SK-N-SH (cell line): Measurements from ENCODE around the gene DRG1. TPM values are rescaled to one million over a fixed set of nuclear protein-coding genes. Genes with fewer than 3 reads are reported as not detected.

Experiments
- CTCF ChIA-PET: fragments of 300-600, 350-600 bp; formaldehyde crosslinking; extraction: SDS; loops from one replicate; lab custom pipeline; 2021; lab: Yijun Ruan, JAX
- POLR2A ChIA-PET: fragments of 350-600 bp; sonication (Branson Sonifier 250); formaldehyde crosslinking; extraction: SDS; loops from one replicate; lab custom pipeline; 2020; ENCODE audit warnings: antibody characterized with exemption, inconsistent platforms; lab: Yijun Ruan, JAX
- DNase-seq: peaks from one replicate; pipeline ENCODE4 v3.0.0; 2012
- H2AFZ ChIP-seq: fragments of 200-600 bp; sonication (generic); 2 replicates; pipeline ENCODE4 v1.8.1; 2016; ENCODE audit warnings: antibody characterized with exemption, mild to moderate bottlenecking, low read depth
- H3F3A ChIP-seq: fragments of 200-600 bp; sonication (generic); replicated peaks from 2 replicates; pipeline ENCODE3; 2016; ENCODE audit warnings: antibody characterized with exemption, mild to moderate bottlenecking; ENCODE audit not compliant: insufficient read depth
- H3K27ac ChIP-seq, 2 experiments: fragments of 200-500 bp in 1 of 2; fragments of 200-600 bp in 1 of 2; sonication (Bioruptor generic) in 1 of 2; sonication (generic), shearing (Covaris generic) in 1 of 2; 2 replicates each; pipeline versions ENCODE4 v1.5.1 to v1.6.1; 2014 to 2016; ENCODE audit warnings: low read depth in 2 of 2, inconsistent platforms in 1 of 2, low read length in 1 of 2, mild to moderate bottlenecking in 1 of 2, mixed read lengths in 1 of 2
- H3K27me3 ChIP-seq: fragments of 200-600 bp; sonication (generic), shearing (Covaris generic); 2 replicates; pipeline ENCODE4 v1.6.1; 2016; ENCODE audit warnings: mixed run types; ENCODE audit not compliant: insufficient read depth
- H3K36me3 ChIP-seq, 2 experiments: fragments of 200-500 bp in 1 of 2; fragments of 200-600 bp in 1 of 2; sonication (Bioruptor generic) in 1 of 2; sonication (generic) in 1 of 2; replicated peaks in 1 of 2; 2 replicates each; pipeline versions ENCODE3 to v1.5.1; 2014 to 2016; ENCODE audit warnings: low read length in 1 of 2, mild to moderate bottlenecking in 1 of 2; ENCODE audit not compliant: insufficient read depth in 2 of 2, control insufficient read depth in 1 of 2
- H3K4me1 ChIP-seq, 2 experiments: fragments of 200-500 bp in 1 of 2; fragments of 200-600 bp in 1 of 2; sonication (Bioruptor generic) in 1 of 2; sonication (generic), shearing (Covaris generic) in 1 of 2; 2 replicates each; pipeline versions ENCODE4 v1.5.1 to v1.6.1; 2014 to 2016; ENCODE audit warnings: low read depth in 1 of 2, low read length in 1 of 2, mixed run types in 1 of 2; ENCODE audit not compliant: insufficient read depth in 2 of 2, control insufficient read depth in 1 of 2
- H3K4me2 ChIP-seq: fragments of 200-600 bp; sonication (generic), shearing (Covaris generic); 2 replicates; pipeline ENCODE4 v1.6.1; 2017; ENCODE audit warnings: mixed run types
- H3K4me3 ChIP-seq, 2 experiments: fragments of 200-500 bp in 1 of 2; fragments of 200-600 bp in 1 of 2; sonication (Bioruptor generic) in 1 of 2; sonication (generic), shearing (Covaris generic) in 1 of 2; 2 replicates each; pipeline versions ENCODE4 v1.5.1 to v1.8.1; 2014 to 2016; ENCODE audit warnings: low read depth in 2 of 2, inconsistent platforms in 1 of 2, low read length in 1 of 2, mild to moderate bottlenecking in 1 of 2, mixed read lengths in 1 of 2, moderate library complexity in 1 of 2
- H3K79me2 ChIP-seq: fragments of 200-600 bp; sonication (generic); 2 replicates; pipeline ENCODE4 v1.8.1; 2017; ENCODE audit warnings: mild to moderate bottlenecking; ENCODE audit not compliant: insufficient read depth
- H3K9ac ChIP-seq: fragments of 200-600 bp; sonication (generic); 2 replicates; pipeline ENCODE4 v1.6.1; 2017; ENCODE audit warnings: mixed run types
- H3K9me2 ChIP-seq: fragments of 200-600 bp; sonication (generic); 2 replicates; pipeline ENCODE4 v1.6.1; 2017; ENCODE audit warnings: mixed run types
- H3K9me3 ChIP-seq: fragments of 200-600 bp; sonication (generic); 2 replicates; pipeline ENCODE4 v1.6.1; 2017; ENCODE audit warnings: mixed run types, mild to moderate bottlenecking, moderate library complexity
- H4K20me1 ChIP-seq: fragments of 200-600 bp; sonication (generic); 2 replicates; pipeline ENCODE4 v1.6.1; 2017; ENCODE audit warnings: mild to moderate bottlenecking, mixed run types; ENCODE audit not compliant: insufficient read depth
- EZH2phosphoT487 ChIP-seq: fragments of 200-600 bp; sonication (generic); IDR thresholded peaks from 2 replicates; pipeline ENCODE4 v1.6.1; 2017; ENCODE audit warnings: low read depth, mixed run types, mild to moderate bottlenecking, antibody characterized with exemption, moderate library complexity, borderline replicate concordance
- FOXJ3 ChIP-seq: sonication (generic); formaldehyde crosslinking; IDR thresholded peaks from 2 replicates; pipeline ENCODE4 v1.5.1; 2020; ENCODE audit warnings: mild to moderate bottlenecking, missing genetic modification reagents
- IRF3 ChIP-seq: fragments of 150-350 bp; IDR thresholded peaks from 2 replicates; pipeline ENCODE4 v1.6.1; 2016; ENCODE audit warnings: mild to moderate bottlenecking, low read depth, low read length
- MAX ChIP-seq: IDR thresholded peaks from 2 replicates; pipeline ENCODE4 v1.4.0; 2012; ENCODE audit warnings: low read depth
- MEF2A ChIP-seq: IDR thresholded peaks from 2 replicates; pipeline ENCODE4 v1.4.0; 2012; ENCODE audit warnings: low read depth, borderline replicate concordance
- MXI1 ChIP-seq: IDR thresholded peaks from 2 replicates; pipeline ENCODE4 v1.6.1; 2012; ENCODE audit warnings: mild to moderate bottlenecking, low read depth, low read length, improper control_type of control experiment
- NFIC ChIP-seq: IDR thresholded peaks from 2 replicates; pipeline ENCODE4 v1.4.0; 2012; ENCODE audit warnings: borderline replicate concordance
- NRF1 ChIP-seq: IDR thresholded peaks from 2 replicates; pipeline ENCODE4 v1.6.1; 2012; ENCODE audit warnings: low read depth, mild to moderate bottlenecking, low read length
- POLR2AphosphoS5 ChIP-seq: IDR thresholded peaks from 2 replicates; pipeline ENCODE4 v1.6.1; 2012; ENCODE audit warnings: low read depth, low read length
- RAD21 ChIP-seq: IDR thresholded peaks from 2 replicates; pipeline ENCODE4 v1.6.1; 2012; ENCODE audit warnings: mild to moderate bottlenecking, low read length
- REST ChIP-seq: IDR thresholded peaks from 2 replicates; pipeline ENCODE4 v1.6.1; 2012; ENCODE audit warnings: mild to moderate bottlenecking, low read depth, low read length, moderate library complexity
- RFX5 ChIP-seq: IDR thresholded peaks from 2 replicates; pipeline ENCODE4 v1.6.1; 2012; ENCODE audit warnings: mild to moderate bottlenecking, improper control_type of control experiment, low read length
- SIN3A ChIP-seq: IDR thresholded peaks from 2 replicates; pipeline ENCODE4 v1.6.1; 2012; ENCODE audit warnings: low read depth, mild to moderate bottlenecking, low read length, moderate library complexity, borderline replicate concordance
- SMC3 ChIP-seq: IDR thresholded peaks from 2 replicates; pipeline ENCODE4 v1.6.1; 2012; ENCODE audit warnings: low read depth, low read length, improper control_type of control experiment
- USF1 ChIP-seq: IDR thresholded peaks from 2 replicates; pipeline ENCODE4 v1.4.0; 2012; ENCODE audit warnings: low read depth, borderline replicate concordance
- WGBS: methylation state at CpG from one replicate; pipeline ENCODE4 v1.1.6; 2017; ENCODE audit warnings: low lambda C conversion rate; 5-methylcytosine and 5-hydroxymethylcytosine counted together
- polyA plus RNA-seq, 3 experiments: library from polyadenylated mRNA; depleted of rRNA; stranded (reverse); fragments of >200 nt; gene quantifications; 2 replicates each; pipeline ENCODE4 v1.2.3, GENCODE V29; 2012
- TF ChIP-seq, protein P1 (sequence below): IDR thresholded peaks from 2 replicates; pipeline ENCODE4; 2012

DRG1 gene
- polyA plus RNA-seq, 1 of the 3 experiments (the other 2 are of a cell fraction), result 56.3 TPM

DNA sequence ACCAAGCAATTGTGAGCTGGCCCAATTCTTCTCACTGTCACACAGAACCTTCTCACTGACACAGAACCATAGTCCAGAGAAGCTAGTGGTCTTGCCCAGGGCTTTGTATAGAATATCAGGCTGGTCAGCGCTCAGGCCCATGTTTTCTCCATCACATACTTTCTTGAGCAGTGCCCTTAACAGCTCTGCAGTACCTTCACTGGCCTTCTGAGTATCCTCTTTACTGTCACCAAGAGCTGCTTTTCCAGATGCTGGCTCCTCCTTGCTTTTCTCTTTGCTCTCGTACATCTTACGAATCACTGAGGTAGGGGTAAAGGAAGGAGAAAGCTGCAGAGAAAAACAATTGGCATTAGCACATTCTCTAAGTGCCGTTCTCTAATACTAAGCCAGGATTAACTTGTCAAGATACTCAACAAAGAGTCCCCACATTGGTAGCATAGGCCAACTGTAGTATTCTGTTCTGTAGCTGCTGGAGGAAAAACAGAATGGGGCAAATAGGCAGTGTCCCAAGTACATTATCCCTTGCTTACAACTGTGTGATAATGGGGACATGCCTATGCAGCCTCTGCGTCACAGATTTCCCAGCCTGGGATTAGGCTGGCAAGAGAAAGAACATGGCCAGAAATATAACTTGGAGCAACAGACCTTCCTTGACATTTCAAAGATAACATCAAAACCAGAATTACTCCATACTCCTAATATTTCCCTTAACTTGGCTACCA is 43.5 kb downstream of the DRG1 start:
- Histone ChIP-seq H3K9ac (no peak overlapping the region), H3K27ac (no peak overlapping the region), H4K20me1 (no peaks in the 10 kb centered on the region), H3K4me1 (no peaks in the 10 kb centered on the region), H3K36me3 (peaks cover 29 to 76% of the 10 kb centered on the region in 2 experiments), H3K79me2 (no peaks in the 10 kb centered on the region), H3K9me3 (no peaks in the 10 kb centered on the region)
- 96% methylated on average over 5 of the region's 5 CpGs for WGBS
- no peak for DNase-seq
- CTCF ChIA-PET, result interaction anchor here (0.6 to 0.8 kb wide), 2 partner anchors 11 to 40 kb away, joined by 3 read pairs; no protein-coding TSS in a partner anchor
- no peak for TF ChIP-seq USF1
- no peak for TF ChIP-seq RFX5
- TF ChIP-seq MXI1, result no peak
- no peak for TF ChIP-seq NFIC
- TF ChIP-seq FOXJ3 (CRISPR knock-in tag), result no peak
- TF ChIP-seq IRF3, result no peak
- no peak for TF ChIP-seq SIN3A
- TF ChIP-seq NRF1, result no peak
- no peak for TF ChIP-seq EZH2phosphoT487
- TF ChIP-seq SMC3, result no peak
- TF ChIP-seq REST, result no peak
- no peak for TF ChIP-seq MEF2A
- TF ChIP-seq, protein P1, sequence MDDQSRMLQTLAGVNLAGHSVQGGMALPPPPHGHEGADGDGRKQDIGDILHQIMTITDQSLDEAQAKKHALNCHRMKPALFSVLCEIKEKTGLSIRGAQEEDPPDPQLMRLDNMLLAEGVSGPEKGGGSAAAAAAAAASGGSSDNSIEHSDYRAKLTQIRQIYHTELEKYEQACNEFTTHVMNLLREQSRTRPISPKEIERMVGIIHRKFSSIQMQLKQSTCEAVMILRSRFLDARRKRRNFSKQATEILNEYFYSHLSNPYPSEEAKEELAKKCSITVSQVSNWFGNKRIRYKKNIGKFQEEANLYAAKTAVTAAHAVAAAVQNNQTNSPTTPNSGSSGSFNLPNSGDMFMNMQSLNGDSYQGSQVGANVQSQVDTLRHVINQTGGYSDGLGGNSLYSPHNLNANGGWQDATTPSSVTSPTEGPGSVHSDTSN, result no peak
- no peak for TF ChIP-seq POLR2AphosphoS5
- TF ChIP-seq RAD21, result no peak
- TF ChIP-seq MAX, result no peak
- TF ChIP-seq, all 33 proteins: peak for 0
- no peaks in the 10 kb centered on the region for H3K9me2 ChIP-seq
- H3F3A ChIP-seq, result peaks cover 8% of the 10 kb centered on the region
- H3K27me3 ChIP-seq, result no peaks in the 10 kb centered on the region
- H2AFZ ChIP-seq, result no peak overlapping the region
- POLR2A ChIA-PET, result no interaction called here
- no peak overlapping the region for H3K4me2 ChIP-seq
- H3K4me3 ChIP-seq, result no peak overlapping the region
